Kidney capillary endothelial cell (primary cell): ENCODE measurements around the gene KCNT1.

Source experiments
- DNase-seq: peaks from one replicate; pipeline ENCODE4 v3.0.0-alpha.2; 2018; ENCODE audit warnings: low spot score

The KCNT1 gene

GRCh38 chr9:135673941-135674340 is 28.0 kb upstream of the KCNT1 start:
- no peak for DNase-seq

- no peak for DNase-seq
These were observed 27.0 kb upstream of the KCNT1 start for GRCh38 chr9:135674977-135675376.

- no peak for DNase-seq
These were observed 25.1 kb upstream of the KCNT1 start for GRCh38 chr9:135676891-135677290.

- no peak for DNase-seq
These were observed 24.3 kb upstream of the KCNT1 start for GRCh38 chr9:135677641-135678168.

GRCh38 chr9:135678236-135679017 is 23.6 kb upstream of the KCNT1 start:
- DNase-seq: no peak

GRCh38 chr9:135680056-135680455 is 21.9 kb upstream of the KCNT1 start:
- DNase-seq: no peak

- DNase-seq: no peak
These were observed 20.8 kb upstream of the KCNT1 start for GRCh38 chr9:135681161-135681560.

GRCh38 chr9:135683401-135684034 is 18.5 kb upstream of the KCNT1 start:
- no peak for DNase-seq

- no peak for DNase-seq
These were observed 17.3 kb upstream of the KCNT1 start for GRCh38 chr9:135684691-135685090.

GRCh38 chr9:135687216-135687615 is 14.8 kb upstream of the KCNT1 start:
- DNase-seq: no peak

- DNase-seq: no peak
These were observed 13.0 kb upstream of the KCNT1 start for GRCh38 chr9:135689011-135689410.

GRCh38 chr9:135690836-135691570 is 11.0 kb upstream of the KCNT1 start:
- no peak for DNase-seq

GRCh38 chr9:135692410-135692809 is 9.6 kb upstream of the KCNT1 start:
- no peak for DNase-seq

- DNase-seq: no peak
These were observed 8.7 kb upstream of the KCNT1 start for GRCh38 chr9:135693265-135693664.

- DNase-seq: no peak
These were observed 8.2 kb upstream of the KCNT1 start for GRCh38 chr9:135693771-135694170.

- no peak for DNase-seq
These were observed 7.6 kb upstream of the KCNT1 start for GRCh38 chr9:135694414-135694813.

GRCh38 chr9:135695036-135695435 is 6.9 kb upstream of the KCNT1 start:
- DNase-seq: no peak

- no peak for DNase-seq
These were observed 6.3 kb upstream of the KCNT1 start for GRCh38 chr9:135695642-135696041.

GRCh38 chr9:135696446-135696845 is 5.5 kb upstream of the KCNT1 start:
- DNase-seq: no peak

GRCh38 chr9:135697226-135697625 is 4.8 kb upstream of the KCNT1 start:
- DNase-seq: no peak

- DNase-seq: no peak
These were observed 3.7 kb upstream of the KCNT1 start for GRCh38 chr9:135698236-135698635.

- no peak for DNase-seq
These were observed 3.2 kb upstream of the KCNT1 start for GRCh38 chr9:135698767-135699166.

- no peak for DNase-seq
These were observed 2.5 kb upstream of the KCNT1 start, which contains the start of gene SOHLH1 for GRCh38 chr9:135699440-135699839. SOHLH1 (minus strand) TSS chr9:135699481; CDS start chr9:135699467, 14 bp downstream.
